GM21576 (cell line): ENCODE data around the gene PIGX.
A peak's percentile ranks its signal among the peaks of the same experiment; 100 is the strongest.
"Not testable (repeated sequence)": the region's sequence is repeated elsewhere in the genome, so short reads cannot be mapped to it uniquely, and the experiment has no call there.

ENCODE experiments used
- ATAC-seq: cut with Tn5 transposase; IDR thresholded peaks from one replicate; pipeline ENCODE4 v1.9.1; 2021; ENCODE audit warnings: mild to moderate bottlenecking, moderate library complexity; ENCODE audit not compliant: unreplicated experiment

PIGX gene

GRCh38 chr3:196700801-196701200 lies 11.4 kb upstream of the PIGX start:
- ATAC-seq, result no peak

GRCh38 chr3:196706327-196706726 lies 5.8 kb upstream of the PIGX start:
- ATAC-seq, result no peak

GRCh38 chr3:196706731-196707130 lies 5.4 kb upstream of the PIGX start:
- ATAC-seq, result no peak

GRCh38 chr3:196707566-196707965 lies 4.6 kb upstream of the PIGX start:
- no peak for ATAC-seq

- no peak for ATAC-seq
Observed at GRCh38 chr3:196708467-196708866, 3.7 kb upstream of the PIGX start.

GRCh38 chr3:196712514-196713413 lies 587 bp downstream of the PIGX start:
- peak; percentile 43 for ATAC-seq

GRCh38 chr3:196717162-196717561 lies 5.0 kb downstream of the PIGX start:
- not testable (repeated sequence) for ATAC-seq

GRCh38 chr3:196721097-196721496 lies 8.9 kb downstream of the PIGX start:
- no peak for ATAC-seq

GRCh38 chr3:196726788-196727675 lies 14.9 kb downstream of the PIGX start:
- ATAC-seq, result no peak

- ATAC-seq, result no peak
Observed at GRCh38 chr3:196735751-196736150, 23.6 kb downstream of the PIGX start.

GRCh38 chr3:196736670-196737374 lies 24.6 kb downstream of the PIGX start:
- no peak for ATAC-seq

- ATAC-seq, result no peak
Observed at GRCh38 chr3:196737655-196738054, 25.5 kb downstream of the PIGX start.

- peak; percentile 85 for ATAC-seq
Observed at GRCh38 chr3:196739671-196740480, 27.7 kb downstream of the PIGX start, which contains the start of gene PAK2. PAK2 (plus strand) TSS chr3:196739857; CDS start chr3:196782647, 42,790 bp downstream.

GRCh38 chr3:196740481-196741248 lies 28.5 kb downstream of the PIGX start:
- ATAC-seq, result peak; percentile 18

- no peak for ATAC-seq
Observed at GRCh38 chr3:196741249-196741889, 29.2 kb downstream of the PIGX start.

- not testable (repeated sequence) for ATAC-seq
Observed at GRCh38 chr3:196743569-196743968, 31.4 kb downstream of the PIGX start.

- ATAC-seq, result no peak
Observed at GRCh38 chr3:196749125-196749524, 36.9 kb downstream of the PIGX start.

GRCh38 chr3:196753201-196753600 lies 41.0 kb downstream of the PIGX start:
- ATAC-seq, result no peak
